ENCODE results near the gene SYCP2.

DNA sequence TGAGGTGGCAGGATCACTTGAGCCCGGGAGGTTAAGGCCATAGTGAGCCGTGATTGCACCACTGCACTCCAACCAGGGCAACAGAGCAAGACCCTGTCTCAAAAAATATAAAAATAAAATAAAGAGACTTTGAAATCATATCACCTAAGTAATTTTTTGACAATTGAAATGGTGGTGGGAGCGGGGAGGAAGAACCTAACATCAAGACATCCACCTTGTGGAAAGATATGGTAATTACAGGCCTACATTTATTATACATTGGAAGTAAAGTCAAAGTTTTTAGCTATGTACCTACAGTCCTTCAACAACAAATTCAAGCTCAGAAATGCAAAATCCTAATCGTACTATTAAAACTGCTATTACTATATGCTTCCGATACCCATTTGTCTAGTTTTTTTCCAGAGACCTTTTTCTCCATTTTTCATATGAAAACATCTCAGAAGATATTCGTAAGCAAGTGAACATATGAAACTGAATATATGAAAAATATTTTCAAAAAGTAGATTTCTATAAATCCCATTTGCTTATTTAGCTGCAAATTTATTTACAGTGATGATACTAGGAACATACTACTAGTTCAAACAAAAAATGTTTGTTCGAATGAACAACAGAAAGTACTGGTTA, 83.3 kb downstream of the SYCP2 start:
- TF ChIP-seq, protein P1, sequence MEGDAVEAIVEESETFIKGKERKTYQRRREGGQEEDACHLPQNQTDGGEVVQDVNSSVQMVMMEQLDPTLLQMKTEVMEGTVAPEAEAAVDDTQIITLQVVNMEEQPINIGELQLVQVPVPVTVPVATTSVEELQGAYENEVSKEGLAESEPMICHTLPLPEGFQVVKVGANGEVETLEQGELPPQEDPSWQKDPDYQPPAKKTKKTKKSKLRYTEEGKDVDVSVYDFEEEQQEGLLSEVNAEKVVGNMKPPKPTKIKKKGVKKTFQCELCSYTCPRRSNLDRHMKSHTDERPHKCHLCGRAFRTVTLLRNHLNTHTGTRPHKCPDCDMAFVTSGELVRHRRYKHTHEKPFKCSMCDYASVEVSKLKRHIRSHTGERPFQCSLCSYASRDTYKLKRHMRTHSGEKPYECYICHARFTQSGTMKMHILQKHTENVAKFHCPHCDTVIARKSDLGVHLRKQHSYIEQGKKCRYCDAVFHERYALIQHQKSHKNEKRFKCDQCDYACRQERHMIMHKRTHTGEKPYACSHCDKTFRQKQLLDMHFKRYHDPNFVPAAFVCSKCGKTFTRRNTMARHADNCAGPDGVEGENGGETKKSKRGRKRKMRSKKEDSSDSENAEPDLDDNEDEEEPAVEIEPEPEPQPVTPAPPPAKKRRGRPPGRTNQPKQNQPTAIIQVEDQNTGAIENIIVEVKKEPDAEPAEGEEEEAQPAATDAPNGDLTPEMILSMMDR (conservative IDR thresholded peaks at IDR 0.05 in 1 of 2, IDR thresholded peaks at IDR 0.05 in 1 of 2; ENCODE audit: extremely low read depth in 1 of 2, insufficient read depth in 1 of 2, low read depth in 1 of 2, low read length in 2 of 2), result peak; percentile 66 to 70
- no peak for TF ChIP-seq EZH2 (IDR thresholded peaks at IDR 0.05; ENCODE audit: borderline replicate concordance, low read length)

Data from mammary epithelial cell (primary cell).